ENCODE measurements around the gene GLRX. TPM values are rescaled to one million over a fixed set of nuclear protein-coding genes. Genes with fewer than 3 reads are reported as not detected.

GLRX gene
- total RNA-seq, 4 donors from 2014 or later = 30.9 to 151 (median 80.0) TPM

- H3K27me3 ChIP-seq = no peaks in the 10 kb centered on the region
- H3K27ac ChIP-seq = no peak overlapping the region
- DNase-seq (ENCODE audit: low spot score in 2 of 2) = no peak
- no peak overlapping the region for H3K4me3 ChIP-seq
- H3K9me3 ChIP-seq = no peaks in the 10 kb centered on the region
- no peaks in the 10 kb centered on the region for H3K4me1 ChIP-seq
- TF ChIP-seq EP300 (IDR thresholded peaks at IDR 0.05) = no peak
- WGBS = 77% methylated on average over 3 of the region's 3 CpGs
- peaks cover 15% of the 10 kb centered on the region for H3K36me3 ChIP-seq
These were observed 35.6 kb downstream of the GLRX start for GRCh38 chr5:95786821-95787418.

GRCh38 chr5:95784514-95785302 is 37.8 kb downstream of the GLRX start:
- no peak overlapping the region for H3K27ac ChIP-seq
- 88% methylated on average over 9 of the region's 9 CpGs for WGBS

DNA sequence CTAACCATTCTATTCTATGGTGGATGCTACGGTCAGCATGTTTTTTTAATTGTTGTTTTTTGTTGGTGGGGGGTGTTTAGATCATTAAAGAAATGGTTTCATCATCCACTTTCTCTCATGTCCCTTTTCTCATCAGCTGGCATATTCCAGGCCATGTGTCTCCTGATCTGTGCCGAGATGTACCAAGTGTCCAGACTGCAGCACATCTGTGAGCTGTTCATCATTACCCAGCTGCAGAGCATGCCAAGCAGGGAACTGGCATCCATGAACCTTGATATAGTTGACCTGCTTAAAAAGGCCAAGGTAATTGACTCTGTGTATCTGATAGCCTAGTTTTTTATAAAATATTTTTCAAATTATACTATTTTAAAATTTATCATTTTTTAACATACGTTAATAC is 38.9 kb downstream of the GLRX start:
- TF ChIP-seq POLR2AphosphoS5 (IDR thresholded peaks at IDR 0.05) (no peak), EP300 (IDR thresholded peaks at IDR 0.05) (no peak)
- Histone ChIP-seq H3K9me3 (no peaks in the 10 kb centered on the region), H3K27ac (no peak overlapping the region), H3K27me3 (no peaks in the 10 kb centered on the region), H3K4me1 (peaks cover 22% of the 10 kb centered on the region), H3K36me3 (peaks cover 18% of the 10 kb centered on the region), H3K4me3 (no peak overlapping the region)
- DNase-seq (ENCODE audit: low spot score in 2 of 2) = no peak
- WGBS = 88% methylated on average over 3 of the region's 3 CpGs

More at GRCh38 chr5:95784514-95785302, 37.8 kb downstream of the GLRX start:
- TF ChIP-seq POLR2AphosphoS5 (IDR thresholded peaks at IDR 0.05) (no peak), POLR2A (IDR thresholded peaks at IDR 0.05) (no peak), EP300 (IDR thresholded peaks at IDR 0.05) (no peak)
- TF ChIP-seq, protein P1, sequence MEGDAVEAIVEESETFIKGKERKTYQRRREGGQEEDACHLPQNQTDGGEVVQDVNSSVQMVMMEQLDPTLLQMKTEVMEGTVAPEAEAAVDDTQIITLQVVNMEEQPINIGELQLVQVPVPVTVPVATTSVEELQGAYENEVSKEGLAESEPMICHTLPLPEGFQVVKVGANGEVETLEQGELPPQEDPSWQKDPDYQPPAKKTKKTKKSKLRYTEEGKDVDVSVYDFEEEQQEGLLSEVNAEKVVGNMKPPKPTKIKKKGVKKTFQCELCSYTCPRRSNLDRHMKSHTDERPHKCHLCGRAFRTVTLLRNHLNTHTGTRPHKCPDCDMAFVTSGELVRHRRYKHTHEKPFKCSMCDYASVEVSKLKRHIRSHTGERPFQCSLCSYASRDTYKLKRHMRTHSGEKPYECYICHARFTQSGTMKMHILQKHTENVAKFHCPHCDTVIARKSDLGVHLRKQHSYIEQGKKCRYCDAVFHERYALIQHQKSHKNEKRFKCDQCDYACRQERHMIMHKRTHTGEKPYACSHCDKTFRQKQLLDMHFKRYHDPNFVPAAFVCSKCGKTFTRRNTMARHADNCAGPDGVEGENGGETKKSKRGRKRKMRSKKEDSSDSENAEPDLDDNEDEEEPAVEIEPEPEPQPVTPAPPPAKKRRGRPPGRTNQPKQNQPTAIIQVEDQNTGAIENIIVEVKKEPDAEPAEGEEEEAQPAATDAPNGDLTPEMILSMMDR (IDR thresholded peaks at IDR 0.05) = no peak
- DNase-seq (ENCODE audit: low spot score in 2 of 2) = no peak
- Histone ChIP-seq H3K4me1 (peaks cover 12% of the 10 kb centered on the region), H3K27me3 (no peaks in the 10 kb centered on the region), H3K36me3 (peaks cover 19% of the 10 kb centered on the region), H3K9me3 (no peaks in the 10 kb centered on the region), H3K4me3 (no peak overlapping the region)

DNA sequence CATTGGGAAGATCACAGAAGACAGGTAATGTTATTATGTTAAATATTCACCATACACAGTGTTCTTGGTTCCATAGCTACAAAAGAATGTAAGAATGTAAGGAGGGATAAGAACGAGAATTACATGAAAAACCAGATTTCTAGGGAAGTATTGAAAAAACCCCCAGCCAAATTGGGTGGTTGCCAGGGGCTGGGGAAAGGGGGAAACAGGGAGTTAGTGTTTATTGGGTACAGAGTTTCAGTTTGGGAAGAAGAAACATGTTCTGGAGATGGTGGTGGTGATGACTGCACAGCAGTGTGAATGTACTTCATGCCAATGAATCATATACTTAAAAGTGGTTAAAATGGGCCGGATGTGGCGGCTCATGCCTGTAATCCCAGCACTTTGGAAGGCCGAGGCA is 40.3 kb downstream of the GLRX start:
- no peak overlapping the region for H3K27ac ChIP-seq
- TF ChIP-seq POLR2AphosphoS5 (IDR thresholded peaks at IDR 0.05) = no peak
- TF ChIP-seq, protein P1 (IDR thresholded peaks at IDR 0.05) = no peak
- TF ChIP-seq POLR2A (IDR thresholded peaks at IDR 0.05) = no peak
- TF ChIP-seq EP300 (IDR thresholded peaks at IDR 0.05) = no peak
- peaks cover 24% of the 10 kb centered on the region for H3K4me1 ChIP-seq
- no peaks in the 10 kb centered on the region for H3K27me3 ChIP-seq
- peaks cover 11% of the 10 kb centered on the region for H3K36me3 ChIP-seq
- H3K9me3 ChIP-seq = no peaks in the 10 kb centered on the region
- WGBS = 88% methylated on average over 4 of the region's 4 CpGs
- no peak for DNase-seq (ENCODE audit: low spot score in 2 of 2)
- no peak overlapping the region for H3K4me3 ChIP-seq

GRCh38 chr5:95781101-95781583 is 41.4 kb downstream of the GLRX start:
- Histone ChIP-seq H3K4me1 (peaks cover 24% of the 10 kb centered on the region), H3K4me3 (no peak overlapping the region), H3K36me3 (peaks cover 11% of the 10 kb centered on the region), H3K27ac (no peak overlapping the region), H3K27me3 (no peaks in the 10 kb centered on the region), H3K9me3 (no peaks in the 10 kb centered on the region)
- peak; percentile 83 to 87 for DNase-seq (ENCODE audit: low spot score in 2 of 2)
- 9% methylated on average over 4 of the region's 4 CpGs for WGBS
- TF ChIP-seq POLR2AphosphoS5 (IDR thresholded peaks at IDR 0.05) = no peak
- no peak for TF ChIP-seq EP300 (IDR thresholded peaks at IDR 0.05)
- TF ChIP-seq, protein P1 (IDR thresholded peaks at IDR 0.05) = peak; percentile 71 to 89
- TF ChIP-seq POLR2A (IDR thresholded peaks at IDR 0.05) = no peak

DNA sequence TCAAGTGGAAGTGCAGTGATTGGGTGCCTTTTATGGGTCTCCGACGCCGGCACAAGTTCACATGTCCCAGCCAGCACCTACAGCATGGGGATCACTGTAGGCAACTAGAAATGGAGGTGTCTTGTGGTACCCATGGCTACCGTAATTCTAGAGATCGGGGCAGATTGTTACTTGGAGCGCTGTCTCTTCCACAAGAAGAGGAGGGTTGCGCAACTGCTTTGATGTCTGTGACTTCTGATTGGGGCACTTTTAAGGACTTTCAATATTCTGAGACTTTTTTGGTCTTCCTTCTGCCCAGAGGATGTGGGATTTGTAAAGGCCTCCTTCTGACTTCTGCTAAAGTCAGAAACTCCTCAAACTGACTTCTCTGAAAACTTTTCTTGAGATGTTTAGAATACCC is 41.9 kb downstream of the GLRX start:
- no peaks in the 10 kb centered on the region for H3K9me3 ChIP-seq
- TF ChIP-seq, protein P1 (IDR thresholded peaks at IDR 0.05) = no peak
- TF ChIP-seq POLR2AphosphoS5 (IDR thresholded peaks at IDR 0.05) = no peak
- TF ChIP-seq EP300 (IDR thresholded peaks at IDR 0.05) = no peak
- TF ChIP-seq POLR2A (IDR thresholded peaks at IDR 0.05) = no peak
- peaks cover 24% of the 10 kb centered on the region for H3K4me1 ChIP-seq
- H3K36me3 ChIP-seq = peaks cover 11% of the 10 kb centered on the region
- WGBS = 88% methylated on average over 7 of the region's 7 CpGs
- no peak overlapping the region for H3K27ac ChIP-seq
- DNase-seq (ENCODE audit: low spot score in 2 of 2) = no peak
- H3K27me3 ChIP-seq = no peaks in the 10 kb centered on the region
- H3K4me3 ChIP-seq = no peak overlapping the region

Measured in suprapubic skin (tissue), 4 donors.